ENCODE data around the gene TYMS. TPM values are rescaled to one million over a fixed set of nuclear protein-coding genes. Genes with fewer than 3 reads are reported as not detected.

Gene TYMS
- total and polyA plus RNA-seq, 10 of the 15 experiments (the other 5 are each of a cell fraction or from before 2014, with no cell fraction given), result 34.8 to 524 (median 219) TPM

GRCh38 chr18:654601-655000 lies 2.9 kb upstream of the TYMS start:
- ATAC-seq (no peak), FAIRE-seq (no peak), DNase-seq (ENCODE audit: low read depth, low spot score) (no peak)
- in situ Hi-C loops (cut with MboI) (no loop called here), intact Hi-C loops (cut with micrococcal nuclease; ENCODE audit: unreplicated experiment) (no loop called here)
- no peaks in the 10 kb centered on the region for H3K9me3 ChIP-seq (replicated peaks; ENCODE audit: control insufficient read depth, insufficient read depth, low read length)
- ChIA-PET SMC1A (ENCODE audit: uncharacterized antibody, unreplicated experiment) (interaction anchor here (0.7 to 2.9 kb wide), 4 partner anchors 12 to 185 kb away, joined by 3 to 9 read pairs (median 3); no protein-coding TSS in a partner anchor), CTCF (interaction anchor here (0.8 to 1.7 kb wide), 5 partner anchors 13 to 185 kb away, joined by 3 to 7 read pairs (median 3); no protein-coding TSS in a partner anchor), POLR2A (interaction anchor here (0.6 kb wide), 1 partner anchor 79 kb away, joined by 4 read pairs; no protein-coding TSS in a partner anchor), RAD21 (ENCODE audit: unreplicated experiment) (interaction anchor here (1.2 kb wide), 1 partner anchor 176 kb away, joined by 4 read pairs; no protein-coding TSS in a partner anchor)
- peaks cover 13% of the 10 kb centered on the region for H3K4me1 ChIP-seq (ENCODE audit: control insufficient read depth, insufficient read depth, low read length)
- BruUV-seq (replicated peaks), result no TSS peak
- H3K27ac ChIP-seq (ENCODE audit: control insufficient read depth, insufficient read depth), result no peak overlapping the region
- WGBS (ENCODE audit: insufficient coverage, insufficient replicate concordance, low lambda C conversion rate, missing lambda C conversion rate), result 74% methylated on average over 4 of the region's 4 CpGs
- no peak overlapping the region for H3K4me2 ChIP-seq (ENCODE audit: control insufficient read depth, insufficient read depth)
- no peaks in the 10 kb centered on the region for H3K27me3 ChIP-seq (replicated peaks in 1 of 2; ENCODE audit: control insufficient read depth in 2 of 2, insufficient read depth in 2 of 2, low read length in 1 of 2)
- H4K20me1 ChIP-seq (ENCODE audit: control insufficient read depth, insufficient read depth), result no peaks in the 10 kb centered on the region
- H3K36me3 ChIP-seq (ENCODE audit: control insufficient read depth in 2 of 2, insufficient read depth in 2 of 2, low read length in 1 of 2), result peaks cover 2 to 4% of the 10 kb centered on the region in 2 experiments; a peak in 2 of 4 replicates
- TF ChIP-seq, protein P1, sequence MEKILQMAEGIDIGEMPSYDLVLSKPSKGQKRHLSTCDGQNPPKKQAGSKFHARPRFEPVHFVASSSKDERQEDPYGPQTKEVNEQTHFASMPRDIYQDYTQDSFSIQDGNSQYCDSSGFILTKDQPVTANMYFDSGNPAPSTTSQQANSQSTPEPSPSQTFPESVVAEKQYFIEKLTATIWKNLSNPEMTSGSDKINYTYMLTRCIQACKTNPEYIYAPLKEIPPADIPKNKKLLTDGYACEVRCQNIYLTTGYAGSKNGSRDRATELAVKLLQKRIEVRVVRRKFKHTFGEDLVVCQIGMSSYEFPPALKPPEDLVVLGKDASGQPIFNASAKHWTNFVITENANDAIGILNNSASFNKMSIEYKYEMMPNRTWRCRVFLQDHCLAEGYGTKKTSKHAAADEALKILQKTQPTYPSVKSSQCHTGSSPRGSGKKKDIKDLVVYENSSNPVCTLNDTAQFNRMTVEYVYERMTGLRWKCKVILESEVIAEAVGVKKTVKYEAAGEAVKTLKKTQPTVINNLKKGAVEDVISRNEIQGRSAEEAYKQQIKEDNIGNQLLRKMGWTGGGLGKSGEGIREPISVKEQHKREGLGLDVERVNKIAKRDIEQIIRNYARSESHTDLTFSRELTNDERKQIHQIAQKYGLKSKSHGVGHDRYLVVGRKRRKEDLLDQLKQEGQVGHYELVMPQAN (conservative IDR thresholded peaks at IDR 0.05), result no peak
- TF ChIP-seq HDAC2 (IDR thresholded peaks at IDR 0.05), result no peak
- no peak for TF ChIP-seq CHD4 (IDR thresholded peaks at IDR 0.05)
- no peak for TF ChIP-seq ATF7 (IDR thresholded peaks at IDR 0.05; ENCODE audit: low read depth)
- no peak overlapping the region for H3K9ac ChIP-seq (ENCODE audit: control insufficient read depth, insufficient read depth, low read length)
- H2AFZ ChIP-seq (ENCODE audit: control insufficient read depth, low read depth, low read length), result no peak overlapping the region
- peaks cover 20% of the 10 kb centered on the region for H3K79me2 ChIP-seq (ENCODE audit: control insufficient read depth, insufficient read depth, low read length)
- H3K4me3 ChIP-seq, result no peak overlapping the region

- no peak overlapping the region for H3K27ac ChIP-seq (ENCODE audit: control insufficient read depth, insufficient read depth)
- H3K27me3 ChIP-seq (replicated peaks in 1 of 2; ENCODE audit: control insufficient read depth in 2 of 2, insufficient read depth in 2 of 2, low read length in 1 of 2), result no peaks in the 10 kb centered on the region
- ChIA-PET POLR2A (interaction anchor here (0.6 kb wide), 2 partner anchors 160 to 203 kb away, joined by 3 to 4 read pairs; no protein-coding TSS in a partner anchor), SMC1A (ENCODE audit: uncharacterized antibody, unreplicated experiment) (interaction anchor here (2.9 kb wide), 1 partner anchor 175 kb away, joined by 9 read pairs; no protein-coding TSS in a partner anchor), RAD21 (ENCODE audit: unreplicated experiment) (no interaction called here), CTCF (interaction anchor here (1.5 to 1.7 kb wide), 2 partner anchors 31 to 184 kb away, joined by 3 to 7 read pairs; no protein-coding TSS in a partner anchor)
- no peak overlapping the region for H3K4me3 ChIP-seq
- BruUV-seq (replicated peaks), result no TSS peak
- no peak for DNase-seq (ENCODE audit: low read depth, low spot score)
- H3K36me3 ChIP-seq (ENCODE audit: control insufficient read depth in 2 of 2, insufficient read depth in 2 of 2, low read length in 1 of 2), result peaks cover 2 to 12% of the 10 kb centered on the region in 2 experiments; a peak in 2 of 4 replicates
- FAIRE-seq, result no peak
- WGBS (ENCODE audit: insufficient coverage, insufficient replicate concordance, low lambda C conversion rate, missing lambda C conversion rate), result 57% methylated on average over 6 of the region's 6 CpGs
- H4K20me1 ChIP-seq (ENCODE audit: control insufficient read depth, insufficient read depth), result no peaks in the 10 kb centered on the region
- intact Hi-C loops (cut with micrococcal nuclease; ENCODE audit: unreplicated experiment), result loop anchor here (5.0 kb wide), 1 partner anchor 157 kb away; the partner anchor contains the start of gene YES1
- no peak overlapping the region for H3K4me2 ChIP-seq (ENCODE audit: control insufficient read depth, insufficient read depth)
- H2AFZ ChIP-seq (ENCODE audit: control insufficient read depth, low read depth, low read length), result no peak overlapping the region
- H3K79me2 ChIP-seq (ENCODE audit: control insufficient read depth, insufficient read depth, low read length), result peaks cover 27% of the 10 kb centered on the region
- no peaks in the 10 kb centered on the region; the same call in 2 of the 3 replicates for H3K9me3 ChIP-seq (replicated peaks; ENCODE audit: control insufficient read depth, insufficient read depth, low read length)
- no peak for ATAC-seq
- in situ Hi-C loops (cut with MboI), result loop anchor here (5.0 kb wide), 1 partner anchor 157 kb away; the partner anchor contains the start of gene YES1
- H3K9ac ChIP-seq (ENCODE audit: control insufficient read depth, insufficient read depth, low read length), result no peak overlapping the region
- peaks cover 13% of the 10 kb centered on the region for H3K4me1 ChIP-seq (ENCODE audit: control insufficient read depth, insufficient read depth, low read length)
- TF ChIP-seq, protein P2, sequence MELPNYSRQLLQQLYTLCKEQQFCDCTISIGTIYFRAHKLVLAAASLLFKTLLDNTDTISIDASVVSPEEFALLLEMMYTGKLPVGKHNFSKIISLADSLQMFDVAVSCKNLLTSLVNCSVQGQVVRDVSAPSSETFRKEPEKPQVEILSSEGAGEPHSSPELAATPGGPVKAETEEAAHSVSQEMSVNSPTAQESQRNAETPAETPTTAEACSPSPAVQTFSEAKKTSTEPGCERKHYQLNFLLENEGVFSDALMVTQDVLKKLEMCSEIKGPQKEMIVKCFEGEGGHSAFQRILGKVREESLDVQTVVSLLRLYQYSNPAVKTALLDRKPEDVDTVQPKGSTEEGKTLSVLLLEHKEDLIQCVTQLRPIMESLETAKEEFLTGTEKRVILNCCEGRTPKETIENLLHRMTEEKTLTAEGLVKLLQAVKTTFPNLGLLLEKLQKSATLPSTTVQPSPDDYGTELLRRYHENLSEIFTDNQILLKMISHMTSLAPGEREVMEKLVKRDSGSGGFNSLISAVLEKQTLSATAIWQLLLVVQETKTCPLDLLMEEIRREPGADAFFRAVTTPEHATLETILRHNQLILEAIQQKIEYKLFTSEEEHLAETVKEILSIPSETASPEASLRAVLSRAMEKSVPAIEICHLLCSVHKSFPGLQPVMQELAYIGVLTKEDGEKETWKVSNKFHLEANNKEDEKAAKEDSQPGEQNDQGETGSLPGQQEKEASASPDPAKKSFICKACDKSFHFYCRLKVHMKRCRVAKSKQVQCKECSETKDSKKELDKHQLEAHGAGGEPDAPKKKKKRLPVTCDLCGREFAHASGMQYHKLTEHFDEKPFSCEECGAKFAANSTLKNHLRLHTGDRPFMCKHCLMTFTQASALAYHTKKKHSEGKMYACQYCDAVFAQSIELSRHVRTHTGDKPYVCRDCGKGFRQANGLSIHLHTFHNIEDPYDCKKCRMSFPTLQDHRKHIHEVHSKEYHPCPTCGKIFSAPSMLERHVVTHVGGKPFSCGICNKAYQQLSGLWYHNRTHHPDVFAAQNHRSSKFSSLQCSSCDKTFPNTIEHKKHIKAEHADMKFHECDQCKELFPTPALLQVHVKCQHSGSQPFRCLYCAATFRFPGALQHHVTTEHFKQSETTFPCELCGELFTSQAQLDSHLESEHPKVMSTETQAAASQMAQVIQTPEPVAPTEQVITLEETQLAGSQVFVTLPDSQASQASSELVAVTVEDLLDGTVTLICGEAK (IDR thresholded peaks at IDR 0.05; ENCODE audit: borderline replicate concordance), result no peak
- TF ChIP-seq PAX8 (IDR thresholded peaks at IDR 0.05) (no peak), KDM1A (IDR thresholded peaks at IDR 0.05; ENCODE audit: borderline replicate concordance) (no peak)
- TF ChIP-seq, protein P1 (conservative IDR thresholded peaks at IDR 0.05), result no peak
Observed at GRCh38 chr18:655445-655844, 2.0 kb upstream of the TYMS start.

All from GM12878 (cell line).